Measurements from ENCODE around the gene ARL10. TPM values are rescaled to one million over a fixed set of nuclear protein-coding genes. Genes with fewer than 3 reads are reported as not detected.

ARL10 gene
- total RNA-seq, 1 donor from 2014 or later: 6.0 TPM

- H3K4me3 ChIP-seq: no peak overlapping the region
- H3K36me3 ChIP-seq: peaks cover 39% of the 10 kb centered on the region
- no peak for DNase-seq
- TF ChIP-seq CTCF (IDR thresholded peaks at IDR 0.05; ENCODE audit: borderline replicate concordance): no peak
- intact Hi-C loops (cut with micrococcal nuclease): no loop called here
- no peaks in the 10 kb centered on the region for H3K9me3 ChIP-seq (replicated peaks)
- H3K4me1 ChIP-seq: no peaks in the 10 kb centered on the region
- no peaks in the 10 kb centered on the region for H3K27me3 ChIP-seq (ENCODE audit: low read depth)
- H3K27ac ChIP-seq (replicated peaks): no peak overlapping the region
Observed at GRCh38 chr5:176342766-176343458, 22.4 kb upstream of the ARL10 start.

GRCh38 chr5:176350416-176350815 is 14.9 kb upstream of the ARL10 start:
- peaks cover 100% of the 10 kb centered on the region for H3K36me3 ChIP-seq

DNA sequence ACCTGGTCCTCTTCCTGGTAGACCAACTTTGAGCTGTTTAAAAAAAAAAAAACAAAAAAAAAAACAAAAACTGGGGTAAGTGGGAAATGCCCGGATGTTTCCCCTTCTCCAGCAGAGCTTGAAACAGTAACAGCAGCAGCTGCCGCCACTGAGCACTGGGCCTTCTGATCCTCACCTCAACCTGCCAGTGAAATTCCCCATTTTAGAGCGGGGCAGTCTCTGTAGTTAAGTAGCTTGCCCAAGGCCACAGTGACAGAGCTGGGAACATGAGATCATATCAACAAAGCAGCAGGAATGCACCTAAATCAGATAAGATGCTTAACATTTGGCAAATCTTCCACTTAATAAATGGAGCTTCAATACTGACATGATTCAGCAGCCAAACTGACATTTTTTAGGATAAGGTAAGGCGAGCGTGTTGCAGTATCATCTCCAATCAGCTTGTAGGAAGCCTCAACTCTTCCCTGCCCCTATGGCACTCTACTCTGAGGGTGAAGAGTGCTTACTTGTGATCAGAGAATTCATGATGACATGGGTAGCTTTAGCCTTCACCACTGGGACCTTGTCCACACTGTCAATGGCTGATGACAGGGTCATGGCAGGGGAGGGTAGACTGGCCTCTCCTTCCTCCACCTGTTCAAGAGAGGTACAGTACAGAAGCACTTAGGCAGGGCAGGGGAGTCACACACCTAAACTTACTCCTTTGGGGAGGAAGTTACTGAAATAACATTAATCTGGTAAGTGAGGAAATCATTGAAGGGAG is 13.0 kb upstream of the ARL10 start:
- intact Hi-C loops (cut with micrococcal nuclease): no loop called here
- Histone ChIP-seq H3K4me3 (no peak overlapping the region), H3K36me3 (peaks cover 96% of the 10 kb centered on the region), H3K27ac (replicated peaks) (no peak overlapping the region), H3K4me1 (peaks cover 5% of the 10 kb centered on the region), H3K27me3 (ENCODE audit: low read depth) (no peaks in the 10 kb centered on the region), H3K9me3 (replicated peaks) (no peaks in the 10 kb centered on the region)
- no peak for TF ChIP-seq CTCF (IDR thresholded peaks at IDR 0.05; ENCODE audit: borderline replicate concordance)
- no peak for DNase-seq

More at GRCh38 chr5:176350416-176350815, 14.9 kb upstream of the ARL10 start:
- Histone ChIP-seq H3K4me3 (no peak overlapping the region), H3K4me1 (peaks cover 3% of the 10 kb centered on the region), H3K27me3 (ENCODE audit: low read depth) (no peaks in the 10 kb centered on the region), H3K9me3 (replicated peaks) (no peaks in the 10 kb centered on the region), H3K27ac (replicated peaks) (no peak overlapping the region)
- intact Hi-C loops (cut with micrococcal nuclease): no loop called here
- no peak for TF ChIP-seq CTCF (IDR thresholded peaks at IDR 0.05; ENCODE audit: borderline replicate concordance)
- DNase-seq: no peak

- no peak for DNase-seq
- Histone ChIP-seq H3K9me3 (replicated peaks) (no peaks in the 10 kb centered on the region), H3K27me3 (ENCODE audit: low read depth) (no peaks in the 10 kb centered on the region), H3K4me1 (peaks cover 16% of the 10 kb centered on the region), H3K36me3 (peaks cover 96% of the 10 kb centered on the region), H3K27ac (replicated peaks) (no peak overlapping the region), H3K4me3 (no peak overlapping the region)
- TF ChIP-seq CTCF (IDR thresholded peaks at IDR 0.05; ENCODE audit: borderline replicate concordance): no peak
- intact Hi-C loops (cut with micrococcal nuclease): no loop called here
Observed at GRCh38 chr5:176353533-176353932, 11.8 kb upstream of the ARL10 start.

DNA sequence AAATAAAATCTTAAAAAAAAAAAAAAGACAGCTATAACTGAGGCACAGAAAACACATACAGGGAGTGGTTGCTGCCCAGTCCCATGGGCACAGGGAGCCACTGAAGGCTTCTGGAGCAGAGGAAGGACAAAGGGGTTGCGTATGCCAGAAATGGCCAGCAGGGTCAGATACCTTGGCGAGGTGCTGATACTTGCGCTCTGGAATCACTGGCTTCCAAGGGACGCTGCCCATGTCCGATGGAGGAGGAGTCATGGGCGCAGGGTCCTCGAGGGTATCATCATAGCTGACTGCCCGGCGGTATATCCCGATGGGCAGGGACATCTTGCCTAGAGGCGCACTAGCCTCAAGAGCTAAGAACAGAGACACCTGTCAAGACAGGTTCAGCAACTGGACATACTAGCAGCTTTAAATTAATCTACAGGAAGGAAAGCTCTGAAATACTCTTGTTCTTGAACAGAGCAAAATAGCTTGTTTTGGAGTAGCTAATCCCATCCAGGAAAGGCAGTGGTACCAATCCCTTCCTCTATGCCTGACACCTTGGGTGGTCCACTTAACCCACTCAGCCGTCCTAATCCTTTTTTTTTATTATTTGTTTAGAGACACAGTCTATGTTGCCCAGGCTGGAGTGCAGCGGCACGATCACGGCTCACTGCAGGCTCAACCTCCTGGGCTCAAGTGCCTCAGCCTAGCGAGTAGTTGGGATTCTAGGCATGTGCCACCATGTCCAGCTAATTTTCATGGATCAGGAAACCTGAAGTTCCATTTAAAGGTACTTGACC is 9.7 kb upstream of the ARL10 start:
- Histone ChIP-seq H3K4me3 (no peak overlapping the region), H3K9me3 (replicated peaks) (no peaks in the 10 kb centered on the region), H3K4me1 (peaks cover 29% of the 10 kb centered on the region), H3K27me3 (ENCODE audit: low read depth) (no peaks in the 10 kb centered on the region), H3K36me3 (peaks cover 86% of the 10 kb centered on the region), H3K27ac (replicated peaks) (no peak overlapping the region)
- intact Hi-C loops (cut with micrococcal nuclease): no loop called here
- TF ChIP-seq CTCF (IDR thresholded peaks at IDR 0.05; ENCODE audit: borderline replicate concordance): no peak
- no peak for DNase-seq
